HepG2 (cell line): ENCODE measurements around the gene C4orf17. TPM values are rescaled to one million over a fixed set of nuclear protein-coding genes. Genes with fewer than 3 reads are reported as not detected.

ENCODE experiments used
- AFF4 ChIP-seq: sonication (generic); formaldehyde crosslinking; IDR thresholded peaks from 2 replicates; pipeline ENCODE4 v1.4.0; 2020; ENCODE audit warnings: missing genetic modification reagents
- ARHGAP35 ChIP-seq: sonication (generic); formaldehyde crosslinking; IDR thresholded peaks from 2 replicates; pipeline ENCODE4 v1.9.0; 2022; ENCODE audit warnings: mild to moderate bottlenecking, inconsistent platforms, moderate library complexity, missing genetic modification reagents, borderline replicate concordance
- E2F2 ChIP-seq: sonication (generic); formaldehyde crosslinking; IDR thresholded peaks from 2 replicates; pipeline ENCODE4 v1.4.0; 2020; ENCODE audit warnings: missing genetic modification reagents, borderline replicate concordance
- MBD4 ChIP-seq: IDR thresholded peaks from 2 replicates; pipeline ENCODE4 v1.6.1; 2012; ENCODE audit warnings: low read length, inconsistent platforms, borderline replicate concordance
- MED1 ChIP-seq: sonication (generic); formaldehyde crosslinking; IDR thresholded peaks from 2 replicates; pipeline ENCODE4 v1.4.0; 2020; ENCODE audit warnings: missing genetic modification reagents
- NR2C2 ChIP-seq: sonication (generic); formaldehyde crosslinking; IDR thresholded peaks from 2 replicates; pipeline ENCODE4 v1.4.0; 2020; ENCODE audit warnings: missing genetic modification reagents, mild to moderate bottlenecking, moderate library complexity, borderline replicate concordance
- PHF8 ChIP-seq: sonication (generic); formaldehyde crosslinking; IDR thresholded peaks from 2 replicates; pipeline ENCODE4 v1.5.0; 2020; ENCODE audit warnings: missing genetic modification reagents
- STAT6 ChIP-seq: sonication (generic); formaldehyde crosslinking; IDR thresholded peaks from 2 replicates; pipeline ENCODE4 v1.4.0; 2020; ENCODE audit warnings: missing genetic modification reagents, mild to moderate bottlenecking, borderline replicate concordance
- ZNF230 ChIP-seq: sonication (generic); formaldehyde crosslinking; IDR thresholded peaks from 2 replicates; pipeline ENCODE4 v1.4.0; 2020; ENCODE audit warnings: mild to moderate bottlenecking, missing genetic modification reagents
- ZNF367 ChIP-seq: sonication (generic); formaldehyde crosslinking; IDR thresholded peaks from 2 replicates; pipeline ENCODE4 v1.4.0; 2020; ENCODE audit warnings: missing genetic modification reagents, borderline replicate concordance
- ZNF460 ChIP-seq: sonication (generic); formaldehyde crosslinking; IDR thresholded peaks from 2 replicates; pipeline ENCODE4 v1.5.1; 2020; ENCODE audit warnings: missing genetic modification reagents, mild to moderate bottlenecking, borderline replicate concordance
- ZUFSP ChIP-seq: sonication (generic); formaldehyde crosslinking; IDR thresholded peaks from 2 replicates; pipeline ENCODE4 v1.9.0; 2021; ENCODE audit warnings: missing genetic modification reagents, mild to moderate bottlenecking, borderline replicate concordance
- ZZZ3 ChIP-seq: sonication (generic); formaldehyde crosslinking; IDR thresholded peaks from 2 replicates; pipeline ENCODE4 v1.4.0; 2020; ENCODE audit warnings: missing genetic modification reagents, mild to moderate bottlenecking, borderline replicate concordance
- polyA plus RNA-seq, 8 experiments: library from polyadenylated mRNA; depleted of rRNA in 3 of 8; stranded (reverse) in 7 of 8; unstranded in 1 of 8; fragments of >200 nt; fragmentation: Illumina TruSeq in 4 of 8; extraction: Trizol in 4 of 8; gene quantifications; 2 replicates each; pipeline versions ENCODE4 v1.2.1 to v1.2.3, GENCODE V29; 2011 to 2016; ENCODE audit warnings: low read depth in 4 of 8, missing spikeins in 1 of 8, mixed read lengths in 1 of 8; ENCODE audit not compliant: insufficient read depth in 1 of 8
- total RNA-seq, 5 experiments: library from RNA; depleted of rRNA; stranded (reverse); fragments of >200 nt; fragmentation: Illumina TruSeq; extraction: Trizol; gene quantifications; 2 replicates each; pipeline ENCODE4 v1.2.3, GENCODE V29; 2016; ENCODE audit warnings: low read depth in 1 of 5

Gene C4orf17
- total and polyA plus RNA-seq, 2 of the 13 experiments (the other 11 are each of a cell fraction or from before 2014, with no cell fraction given): not detected

GRCh38 chr4:99574530-99575324, 63.9 kb downstream of the C4orf17 start, which contains the start of gene MTTP (continued):
- no peak for TF ChIP-seq AFF4
- TF ChIP-seq PHF8 (CRISPR knock-in tag): peak; percentile 53; the same call in 1 of the 2 replicates
- no peak for TF ChIP-seq ZNF367 (CRISPR knock-in tag)
- no peak for TF ChIP-seq STAT6 (CRISPR knock-in tag)
- TF ChIP-seq ZNF230 (CRISPR knock-in tag): no peak; the same call in 1 of the 2 replicates
- peak; percentile 77 for TF ChIP-seq MED1 (CRISPR knock-in tag)
- TF ChIP-seq ZNF460 (CRISPR knock-in tag): no peak
- TF ChIP-seq ARHGAP35 (CRISPR knock-in tag): no peak
- TF ChIP-seq NR2C2: peak; percentile 88
- no peak for TF ChIP-seq E2F2 (CRISPR knock-in tag)
- TF ChIP-seq ZZZ3 (CRISPR knock-in tag): no peak
- no peak for TF ChIP-seq ZUFSP (CRISPR knock-in tag)
- TF ChIP-seq MBD4: no peak
